ENCODE results near the gene GMIP. TPM values are rescaled to one million over a fixed set of nuclear protein-coding genes. Genes with fewer than 3 reads are reported as not detected.

The GMIP gene
- total RNA-seq, 1 experiment from 2014 or later: 12.7 TPM

- Histone ChIP-seq H3K23me2 (ENCODE audit: insufficient read length, low read depth, low read length, poor library complexity, severe bottlenecking) (peaks cover 10% of the 10 kb centered on the region), H3K79me2 (ENCODE audit: insufficient read depth, low read length) (peaks cover 2% of the 10 kb centered on the region; the same call in 1 of the 2 replicates), H2AFZ (ENCODE audit: low read length) (no peak overlapping the region), H3K27ac (ENCODE audit: insufficient read length, low read depth, low read length) (no peak overlapping the region), H3T11ph (ENCODE audit: low read length) (no peak overlapping the region), H4K20me1 (ENCODE audit: control insufficient read depth, insufficient read depth, insufficient read length) (peaks cover 2% of the 10 kb centered on the region), H3K18ac (ENCODE audit: insufficient read length, low read depth, low read length) (no peak overlapping the region), H3K9me3 (ENCODE audit: control insufficient read depth, low read depth, low read length) (no peaks in the 10 kb centered on the region), H2BK20ac (ENCODE audit: low read depth, low read length, poor library complexity, severe bottlenecking) (no peak overlapping the region), H2BK12ac (ENCODE audit: insufficient read length, low read depth, low read length) (no peak overlapping the region), H4K5ac (ENCODE audit: insufficient read length, low read depth, low read length) (no peak overlapping the region), H2BK5ac (ENCODE audit: insufficient read length, low read length) (no peak overlapping the region), H3K56ac (ENCODE audit: insufficient read length, low read depth, low read length) (no peak overlapping the region), H2BK15ac (ENCODE audit: low read depth, low read length) (no peak overlapping the region), H3K9ac (ENCODE audit: extremely low read depth, insufficient read length, low read length) (no peak overlapping the region), H2AK5ac (ENCODE audit: insufficient read length, low read length) (no peak overlapping the region), H3K4me2 (ENCODE audit: insufficient read depth, insufficient read length, low read length) (no peak overlapping the region), H4K8ac (replicated peaks; ENCODE audit: insufficient read length, low read depth, low read length) (no peak overlapping the region), H3K4ac (ENCODE audit: low read depth, low read length) (no peak overlapping the region), H3K27me3 (ENCODE audit: insufficient read depth, low read length) (no peaks in the 10 kb centered on the region), H4K91ac (ENCODE audit: insufficient read length, low read depth, low read length) (no peak overlapping the region), H2BK120ac (ENCODE audit: low read depth, low read length, poor library complexity, severe bottlenecking) (no peak overlapping the region), H3K79me1 (ENCODE audit: insufficient read depth, low read depth, low read length, poor library complexity, severe bottlenecking) (no peaks in the 10 kb centered on the region), H3K14ac (ENCODE audit: insufficient read depth, low read length) (no peak overlapping the region), H3K4me1 (ENCODE audit: insufficient read depth, low read length) (peaks cover 3% of the 10 kb centered on the region; the same call in 1 of the 2 replicates), H3K23ac (ENCODE audit: insufficient read length, low read depth, low read length) (no peak overlapping the region)
- Mint-ChIP-seq H3K27me3 (ENCODE audit: low read depth) (peaks cover 10% of the 10 kb centered on the region), H3K36me3 (ENCODE audit: insufficient read depth in 1 of 3, low read depth in 3 of 3) (peaks cover 21 to 36% (median 27%) of the 10 kb centered on the region in 3 experiments; a peak in 6 of 7 replicates), H3K4me1 (peaks cover 19 to 23% of the 10 kb centered on the region in 2 experiments), H3K9me3 (no peaks in the 10 kb centered on the region), H3K4me3 (no peak overlapping the region), H3K27ac (no peak overlapping the region)
- WGBS (ENCODE audit: extremely low coverage, insufficient read length, low lambda C conversion rate): no CpG with 5 or more reads among the region's 19 CpGs
- DNase-seq: no peak
- no peak for TF ChIP-seq CTCF (conservative IDR thresholded peaks at IDR 0.05)
Observed at GRCh38 chr19:19624032-19624570, 19.4 kb downstream of the GMIP start.

All from H9 (cell line).